Measurements from ENCODE around the gene FASN.

The FASN gene

GRCh38 chr17:82083533-82084359 lies 14.3 kb downstream of the FASN start:
- FAIRE-seq (no peak), DNase-seq (ENCODE audit: insufficient read length) (no peak)
- TF ChIP-seq POLR2AphosphoS5 (IDR thresholded peaks at IDR 0.05; ENCODE audit: low read depth, low read length) (no peak), POLR2A (IDR thresholded peaks at IDR 0.05; ENCODE audit: low read depth, low read length) (no peak), TAF1 (IDR thresholded peaks at IDR 0.05; ENCODE audit: borderline replicate concordance, low read depth, low read length) (no peak)

GRCh38 chr17:82083009-82083408 lies 15.0 kb downstream of the FASN start:
- FAIRE-seq (no peak), DNase-seq (ENCODE audit: insufficient read length) (no peak)
- TF ChIP-seq POLR2AphosphoS5 (IDR thresholded peaks at IDR 0.05; ENCODE audit: low read depth, low read length), result no peak
- TF ChIP-seq POLR2A (IDR thresholded peaks at IDR 0.05; ENCODE audit: low read depth, low read length), result no peak; the same call in 1 of the 2 replicates
- no peak for TF ChIP-seq TAF1 (IDR thresholded peaks at IDR 0.05; ENCODE audit: borderline replicate concordance, low read depth, low read length)

GRCh38 chr17:82082456-82082855 lies 15.6 kb downstream of the FASN start:
- FAIRE-seq (no peak), DNase-seq (ENCODE audit: insufficient read length) (no peak)
- TF ChIP-seq POLR2A (IDR thresholded peaks at IDR 0.05; ENCODE audit: low read depth, low read length) (no peak), TAF1 (IDR thresholded peaks at IDR 0.05; ENCODE audit: borderline replicate concordance, low read depth, low read length) (no peak), POLR2AphosphoS5 (IDR thresholded peaks at IDR 0.05; ENCODE audit: low read depth, low read length) (no peak)

DNA sequence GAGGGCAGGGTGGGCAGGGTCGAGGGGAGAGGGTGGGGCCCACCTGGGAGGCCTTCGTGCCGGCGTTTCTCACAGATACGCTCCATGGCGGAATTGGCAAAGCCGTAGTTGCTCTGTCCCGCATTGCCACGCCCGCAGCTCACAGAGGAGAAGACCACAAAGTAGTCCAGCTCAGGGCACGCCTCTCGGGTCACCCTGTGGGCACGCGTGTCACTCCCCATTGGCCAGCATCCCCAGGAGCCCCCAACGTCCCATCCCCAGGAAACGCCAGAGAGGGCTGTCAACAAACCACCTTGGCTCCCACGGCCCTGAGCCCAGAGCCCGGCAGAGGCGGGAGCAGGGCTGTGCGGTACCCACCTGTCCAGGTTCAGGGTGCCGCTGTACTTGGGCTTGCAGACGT lies 16.1 kb downstream of the FASN start:
- no peak for DNase-seq (ENCODE audit: insufficient read length)
- TF ChIP-seq TAF1 (IDR thresholded peaks at IDR 0.05; ENCODE audit: borderline replicate concordance, low read depth, low read length) (no peak), POLR2AphosphoS5 (IDR thresholded peaks at IDR 0.05; ENCODE audit: low read depth, low read length) (no peak), POLR2A (IDR thresholded peaks at IDR 0.05; ENCODE audit: low read depth, low read length) (no peak)
- no peak for FAIRE-seq

- no peak for FAIRE-seq
- TF ChIP-seq TAF1 (IDR thresholded peaks at IDR 0.05; ENCODE audit: borderline replicate concordance, low read depth, low read length), result no peak
- no peak; the same call in 1 of the 2 replicates for TF ChIP-seq POLR2AphosphoS5 (IDR thresholded peaks at IDR 0.05; ENCODE audit: low read depth, low read length)
- TF ChIP-seq POLR2A (IDR thresholded peaks at IDR 0.05; ENCODE audit: low read depth, low read length), result no peak
Observed at GRCh38 chr17:82081546-82081945, 16.5 kb downstream of the FASN start.

DNA sequence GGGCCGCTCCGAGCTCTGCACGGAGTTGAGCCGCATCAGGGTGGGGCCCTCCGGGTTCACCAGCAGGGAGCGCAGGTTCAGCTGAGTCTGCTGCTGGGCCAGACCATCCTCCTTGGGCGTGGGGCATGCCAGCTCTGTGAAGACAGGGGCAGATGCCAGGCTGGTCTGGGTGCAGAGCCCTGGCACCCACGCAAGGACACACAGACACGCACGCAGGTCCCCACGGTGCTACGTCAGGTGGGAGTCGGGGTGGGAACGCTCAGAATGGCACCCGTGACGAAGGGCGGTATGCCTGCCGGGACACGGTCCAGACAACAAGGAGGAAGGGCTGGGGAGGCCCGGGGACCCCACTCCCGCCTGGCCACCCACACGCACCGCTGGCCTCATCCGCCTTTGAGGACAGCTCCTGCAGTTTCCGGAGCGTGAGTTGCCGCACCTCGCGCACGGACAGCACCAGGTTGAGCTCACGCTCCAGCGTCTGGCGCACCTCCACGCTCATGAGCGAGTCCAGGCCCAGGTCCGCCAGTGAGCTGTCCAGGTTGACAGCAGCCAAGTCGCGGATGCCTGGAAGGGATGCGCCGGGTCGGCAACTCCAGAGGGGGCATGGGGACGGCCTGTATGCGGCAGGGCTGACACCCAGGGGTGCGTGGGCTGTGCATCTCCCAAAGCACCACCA lies 17.1 kb downstream of the FASN start:
- no peak for DNase-seq (ENCODE audit: insufficient read length)
- TF ChIP-seq POLR2AphosphoS5 (IDR thresholded peaks at IDR 0.05; ENCODE audit: low read depth, low read length), result peak; percentile 16; the same call in 1 of the 2 replicates
- no peak for TF ChIP-seq POLR2A (IDR thresholded peaks at IDR 0.05; ENCODE audit: low read depth, low read length)
- no peak for FAIRE-seq

More at GRCh38 chr17:82081546-82081945, 16.5 kb downstream of the FASN start:
- no peak for DNase-seq (ENCODE audit: insufficient read length)

DNA sequence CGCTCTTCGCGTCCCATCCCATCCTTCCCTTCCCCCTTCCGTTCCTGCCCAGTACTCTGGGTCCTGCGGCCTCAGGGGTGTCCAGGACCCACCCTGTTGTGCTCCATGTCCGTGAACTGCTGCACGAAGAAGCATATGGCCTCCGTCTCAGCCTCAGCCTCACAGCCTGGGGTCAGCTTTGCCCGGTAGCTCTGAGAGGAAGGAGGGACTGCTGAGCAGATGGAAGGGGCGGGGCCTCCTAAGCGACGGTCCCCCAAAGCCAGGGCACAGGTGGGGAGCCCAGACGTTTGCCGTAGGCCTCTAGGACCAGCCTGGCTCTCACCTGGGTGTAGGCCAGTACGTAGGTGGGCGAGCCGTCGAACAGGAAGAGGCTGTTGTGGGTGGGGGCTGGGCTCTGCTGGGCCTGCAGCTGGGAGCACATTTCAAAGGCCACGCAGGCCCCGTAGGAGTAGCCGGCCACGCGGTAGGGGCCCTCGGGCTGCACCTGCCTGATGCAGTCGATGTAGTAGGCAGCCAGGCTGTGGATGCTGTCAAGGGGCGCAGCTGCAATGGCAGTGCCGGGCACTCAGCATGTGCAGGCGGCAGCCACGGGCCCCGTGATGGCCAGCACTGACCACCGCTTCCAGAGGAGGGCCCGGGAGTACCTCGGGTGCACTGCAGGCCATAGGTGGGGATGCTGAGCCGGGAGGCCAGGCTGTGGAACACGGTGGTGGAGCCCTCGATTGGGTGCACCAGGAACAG lies 17.8 kb downstream of the FASN start:
- FAIRE-seq, result no peak
- no peak for DNase-seq (ENCODE audit: insufficient read length)
- TF ChIP-seq TAF1 (IDR thresholded peaks at IDR 0.05; ENCODE audit: borderline replicate concordance, low read depth, low read length), result no peak
- no peak for TF ChIP-seq POLR2AphosphoS5 (IDR thresholded peaks at IDR 0.05; ENCODE audit: low read depth, low read length)
- TF ChIP-seq POLR2A (IDR thresholded peaks at IDR 0.05; ENCODE audit: low read depth, low read length), result no peak

DNA sequence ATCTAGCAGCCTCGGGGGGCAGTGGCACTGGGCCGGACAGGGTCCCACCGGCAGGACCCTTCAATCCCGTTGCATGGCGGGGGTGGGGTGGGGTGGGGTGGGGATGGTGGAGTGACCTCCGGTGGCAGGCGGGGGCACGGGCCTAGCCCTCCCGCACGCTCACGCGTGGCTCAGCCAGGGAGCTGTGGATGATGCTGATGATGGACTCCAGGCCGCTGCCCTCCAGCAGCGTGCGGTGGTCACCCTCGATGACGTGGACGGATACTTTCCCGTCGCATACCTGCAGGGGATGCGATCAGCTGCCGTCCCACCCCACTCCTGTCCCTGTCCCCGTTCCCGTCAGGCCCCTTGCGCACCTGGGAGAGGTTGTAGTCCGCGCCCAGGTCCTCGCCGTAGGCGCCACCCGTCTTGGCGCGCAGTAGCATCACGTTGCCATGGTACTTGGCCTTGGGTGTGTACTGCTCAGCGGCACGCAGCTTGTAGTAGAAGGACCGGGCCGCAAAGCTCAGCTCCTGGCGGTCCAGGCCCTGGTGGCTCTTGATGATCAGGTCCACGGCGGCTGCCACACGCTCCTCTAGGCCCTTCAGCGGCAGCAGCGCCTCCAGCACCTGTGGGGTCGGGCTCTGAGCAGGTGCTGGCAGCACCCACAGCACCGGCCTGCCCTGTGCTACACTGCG lies 18.9 kb downstream of the FASN start:
- no peak for TF ChIP-seq TAF1 (IDR thresholded peaks at IDR 0.05; ENCODE audit: borderline replicate concordance, low read depth, low read length)
- no peak for TF ChIP-seq POLR2AphosphoS5 (IDR thresholded peaks at IDR 0.05; ENCODE audit: low read depth, low read length)
- TF ChIP-seq POLR2A (IDR thresholded peaks at IDR 0.05; ENCODE audit: low read depth, low read length), result no peak
- FAIRE-seq (no peak), DNase-seq (ENCODE audit: insufficient read length) (no peak)

GRCh38 chr17:82078433-82078832 lies 19.6 kb downstream of the FASN start:
- TF ChIP-seq POLR2A (IDR thresholded peaks at IDR 0.05; ENCODE audit: low read depth, low read length), result no peak
- TF ChIP-seq POLR2AphosphoS5 (IDR thresholded peaks at IDR 0.05; ENCODE audit: low read depth, low read length), result no peak
- TF ChIP-seq TAF1 (IDR thresholded peaks at IDR 0.05; ENCODE audit: borderline replicate concordance, low read depth, low read length), result no peak
- no peak for FAIRE-seq
- no peak for DNase-seq (ENCODE audit: insufficient read length)

GRCh38 chr17:82077617-82078358 lies 20.2 kb downstream of the FASN start:
- FAIRE-seq, result no peak
- DNase-seq (ENCODE audit: insufficient read length), result no peak
- TF ChIP-seq POLR2A (IDR thresholded peaks at IDR 0.05; ENCODE audit: low read depth, low read length), result 0 out of 2 replicates have a peak, but pooled peaks have one; percentile 9
- TF ChIP-seq TAF1 (IDR thresholded peaks at IDR 0.05; ENCODE audit: borderline replicate concordance, low read depth, low read length), result no peak
- TF ChIP-seq POLR2AphosphoS5 (IDR thresholded peaks at IDR 0.05; ENCODE audit: low read depth, low read length), result peak; percentile 62; the same call in 1 of the 2 replicates

All from GM12892 (cell line).